Measurements from ENCODE around the gene ZNF217.
"Not testable (repeated sequence)": the region's sequence is repeated elsewhere in the genome, so short reads cannot be mapped to it uniquely, and the experiment has no call there.

Gene ZNF217

GRCh38 chr20:53593466-53594007 lies at the start of gene ZNF217:
Gene ZNF217, minus strand, starts transcription at chr20:53593839. Its CDS starts 11,013 bp downstream, at chr20:53582826.
- peak; percentile 64 for DNase-seq (ENCODE audit: low read depth)

DNA sequence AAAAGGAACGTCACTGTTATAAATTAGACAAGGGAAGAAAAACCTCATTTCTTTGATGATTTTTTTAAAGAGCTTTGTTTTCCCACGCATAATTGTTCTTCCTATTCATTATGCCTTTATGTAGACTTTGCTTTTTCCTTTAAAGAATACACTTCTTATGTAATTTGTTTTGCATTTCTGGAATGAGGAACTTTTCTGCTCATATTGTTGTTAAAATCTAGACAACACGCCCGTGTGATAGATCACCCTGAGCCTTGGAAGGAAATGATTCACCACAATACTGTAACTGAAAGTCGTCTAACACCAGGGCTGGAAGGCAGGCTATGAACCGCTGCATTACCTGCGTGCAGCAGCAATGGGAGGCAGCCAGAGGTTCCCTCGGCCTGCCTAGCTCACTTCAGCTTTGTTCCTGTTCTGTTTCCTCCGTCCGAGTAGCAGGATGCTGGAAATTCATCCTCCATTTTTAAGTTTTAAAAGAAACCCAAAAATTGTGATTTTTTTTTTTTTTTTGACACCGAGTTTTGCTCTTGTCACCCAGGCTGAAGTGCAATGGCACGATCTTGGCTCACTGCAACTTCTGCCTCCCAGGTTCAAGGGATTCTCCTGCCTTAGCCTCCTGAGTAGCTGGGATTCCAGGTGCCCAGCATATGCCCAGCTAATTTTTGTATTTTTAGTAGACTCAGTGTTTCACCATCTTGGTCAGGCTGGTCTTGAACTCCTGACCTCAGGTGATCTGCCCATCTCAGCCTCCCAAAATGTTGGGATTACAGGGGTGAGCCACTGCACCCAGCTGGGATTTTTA lies 49.6 kb upstream of the ZNF217 start:
- peak; percentile 19 for DNase-seq (ENCODE audit: low read depth)

DNA sequence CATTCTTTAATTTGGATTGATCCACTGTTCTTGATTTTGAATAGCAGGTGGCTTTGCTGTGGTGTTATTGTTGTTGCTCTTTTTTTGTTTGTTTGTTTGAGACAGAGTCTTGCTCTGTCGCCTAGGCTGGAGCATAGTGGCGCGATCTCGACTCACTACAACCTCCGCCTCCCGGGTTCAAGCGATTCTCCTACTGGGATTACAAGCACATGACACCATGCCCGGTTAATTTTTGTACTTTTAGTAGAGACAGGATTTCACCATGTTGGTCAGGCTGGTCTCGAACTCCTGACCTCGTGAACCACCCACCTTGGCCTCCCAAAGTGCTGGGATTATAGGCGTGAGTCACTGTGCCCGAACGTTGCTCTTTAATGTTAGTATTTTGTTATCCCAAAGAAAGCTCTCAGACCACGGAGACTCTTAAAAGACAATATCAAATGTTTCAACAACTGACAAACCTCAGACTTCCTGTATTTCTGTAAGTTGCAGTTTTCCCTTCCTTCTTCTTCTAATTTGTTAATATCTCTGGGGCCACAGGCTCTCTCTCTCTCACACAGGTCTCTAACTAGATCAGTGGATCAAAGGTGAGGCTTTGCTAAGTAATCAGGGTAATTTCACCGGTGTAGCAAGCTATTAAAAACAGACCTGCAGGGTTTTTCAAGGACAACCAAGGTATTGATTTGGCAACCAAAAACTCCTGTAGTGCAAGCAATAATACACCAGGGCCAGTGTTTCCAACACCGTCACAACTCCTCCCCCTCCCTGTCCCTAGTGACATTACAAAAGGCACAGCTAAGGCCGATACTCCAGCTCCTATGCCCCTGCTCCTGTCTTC lies 48.8 kb upstream of the ZNF217 start:
- peak; percentile 48 for DNase-seq (ENCODE audit: low read depth)

GRCh38 chr20:53639647-53640440 lies 46.2 kb upstream of the ZNF217 start:
- DNase-seq (ENCODE audit: low read depth), result no peak

DNA sequence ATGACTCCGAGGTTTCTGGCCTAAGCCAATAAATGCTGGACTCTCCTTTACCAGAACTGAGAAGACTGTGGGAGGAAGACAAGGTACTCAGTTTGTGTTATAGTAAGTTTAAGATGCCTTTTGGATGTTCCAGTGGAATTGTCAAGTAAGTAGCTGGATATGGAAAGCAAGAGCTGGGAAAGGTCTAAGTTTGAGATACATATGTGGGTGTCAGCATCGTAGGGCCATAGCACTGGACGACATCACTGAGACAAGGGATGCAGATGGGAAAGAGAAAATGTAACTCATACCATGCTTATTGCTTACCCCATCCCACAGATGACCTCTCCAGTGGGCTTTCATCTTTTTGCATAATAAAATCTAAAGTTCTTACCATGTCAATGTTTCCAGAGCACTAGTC lies 45.5 kb upstream of the ZNF217 start:
- DNase-seq (ENCODE audit: low read depth), result no peak

- DNase-seq (ENCODE audit: low read depth), result not testable (repeated sequence)
Measured at GRCh38 chr20:53637310-53637709, 43.7 kb upstream of the ZNF217 start.

DNA sequence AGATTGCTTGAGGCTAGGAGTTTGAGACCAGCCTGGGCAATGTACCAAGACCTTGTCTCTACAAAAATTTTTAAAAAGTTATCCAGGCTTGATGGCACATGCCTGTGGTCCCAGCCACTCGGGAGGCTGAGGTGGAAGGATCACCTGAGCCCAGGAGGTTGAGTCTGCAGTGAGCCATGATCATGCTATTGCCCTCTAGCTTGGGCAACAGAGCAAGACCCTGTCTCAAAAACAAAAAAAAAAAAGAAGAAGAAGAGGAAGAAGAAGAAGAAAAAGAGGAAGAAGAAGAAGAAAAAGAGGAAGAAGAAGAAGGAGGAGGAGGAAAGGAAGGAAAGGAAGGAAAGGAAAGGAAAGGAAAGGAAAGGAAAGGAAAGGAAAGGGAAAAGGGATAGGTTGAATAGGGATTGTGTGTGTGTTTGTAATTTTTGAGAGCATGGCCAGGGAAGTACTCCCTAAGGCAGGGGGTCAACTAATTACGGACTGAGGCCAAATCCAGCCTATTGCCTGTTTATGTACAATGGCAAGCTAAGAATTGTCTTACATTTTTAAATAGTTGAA lies 43.0 kb upstream of the ZNF217 start:
- no peak for DNase-seq (ENCODE audit: low read depth)

DNA sequence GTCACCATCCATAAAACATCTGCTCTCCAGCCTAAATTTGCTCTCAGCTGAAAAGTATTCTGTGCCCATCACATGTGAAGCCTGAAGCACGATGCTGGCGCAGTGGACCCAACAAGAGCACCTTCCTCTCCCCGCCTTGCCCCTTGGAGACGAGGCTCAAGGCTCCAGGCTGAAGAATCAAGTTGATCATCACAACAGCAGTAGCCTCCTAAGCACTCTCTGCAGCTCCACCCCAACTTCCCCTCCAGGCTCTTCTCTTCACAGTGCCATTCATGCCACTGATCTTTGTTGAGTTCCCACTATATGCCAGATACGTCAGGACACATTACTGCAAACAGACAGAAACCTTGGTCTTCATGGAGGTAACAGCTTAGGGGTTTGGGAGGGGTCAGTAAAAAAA lies 41.6 kb upstream of the ZNF217 start:
- DNase-seq (ENCODE audit: low read depth), result no peak

- no peak for DNase-seq (ENCODE audit: low read depth)
Measured at GRCh38 chr20:53631909-53632662, 38.4 kb upstream of the ZNF217 start.

DNA sequence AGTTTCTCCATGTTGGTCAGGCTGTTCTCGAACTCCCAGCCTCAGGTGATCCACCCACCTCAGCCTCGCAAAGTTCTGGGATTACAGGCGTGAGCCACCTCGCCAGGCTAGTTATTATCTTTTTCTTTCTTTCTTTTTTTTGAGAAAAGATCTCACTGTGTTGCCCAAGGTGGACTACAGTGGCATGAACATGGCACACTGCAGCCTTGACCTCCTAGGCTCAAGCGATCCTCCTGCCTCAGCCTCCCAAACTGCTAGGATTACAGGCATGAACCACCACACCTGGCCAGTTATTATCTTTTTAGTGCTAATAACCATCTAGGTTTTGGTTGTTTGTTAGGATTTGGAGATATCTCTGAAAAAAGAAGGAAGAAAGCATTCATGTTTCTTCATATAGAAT lies 35.8 kb upstream of the ZNF217 start:
- DNase-seq (ENCODE audit: low read depth), result no peak

GRCh38 chr20:53628758-53629157 lies 35.1 kb upstream of the ZNF217 start:
- DNase-seq (ENCODE audit: low read depth), result not testable (repeated sequence)

DNA sequence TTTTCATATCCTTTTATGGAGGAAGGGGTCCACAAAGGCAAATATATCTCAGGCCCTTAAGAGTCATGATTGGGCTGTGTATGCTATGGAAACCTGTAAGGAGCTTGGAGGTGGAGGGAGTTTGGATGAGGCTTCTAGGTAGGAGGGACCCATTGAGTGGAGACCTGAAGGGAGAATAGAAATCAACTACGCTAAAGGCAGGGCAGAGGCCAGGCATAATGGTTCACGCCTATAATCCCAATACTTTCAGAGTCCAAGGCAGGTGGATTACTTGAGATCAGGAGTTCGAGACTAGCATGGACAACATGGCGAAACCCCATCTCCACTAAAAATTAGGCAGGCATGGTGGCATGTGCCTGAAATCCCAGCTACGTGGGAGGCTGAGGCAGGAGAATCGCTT lies 34.4 kb upstream of the ZNF217 start:
- no peak for DNase-seq (ENCODE audit: low read depth)

DNA sequence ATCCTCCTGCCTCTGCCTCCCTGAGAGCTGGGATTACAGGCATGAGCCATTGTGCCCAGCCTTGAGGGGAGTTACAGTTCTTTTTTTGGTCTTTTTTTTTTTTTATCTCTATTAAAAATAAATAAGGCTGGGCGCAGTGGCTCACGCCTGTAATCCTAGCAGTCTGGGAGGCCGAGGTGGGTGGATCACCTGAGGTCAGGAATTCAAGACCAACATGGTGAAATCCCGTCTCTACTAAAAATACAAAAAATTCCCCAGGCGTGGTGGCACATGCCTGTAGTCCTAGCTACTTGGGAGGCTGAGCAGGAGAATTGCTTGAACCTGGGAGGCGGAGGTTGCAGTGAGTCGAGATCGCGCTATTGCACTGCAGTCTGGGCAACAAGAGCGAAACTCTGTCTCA lies 33.4 kb upstream of the ZNF217 start:
- not testable (repeated sequence) for DNase-seq (ENCODE audit: low read depth)

DNA sequence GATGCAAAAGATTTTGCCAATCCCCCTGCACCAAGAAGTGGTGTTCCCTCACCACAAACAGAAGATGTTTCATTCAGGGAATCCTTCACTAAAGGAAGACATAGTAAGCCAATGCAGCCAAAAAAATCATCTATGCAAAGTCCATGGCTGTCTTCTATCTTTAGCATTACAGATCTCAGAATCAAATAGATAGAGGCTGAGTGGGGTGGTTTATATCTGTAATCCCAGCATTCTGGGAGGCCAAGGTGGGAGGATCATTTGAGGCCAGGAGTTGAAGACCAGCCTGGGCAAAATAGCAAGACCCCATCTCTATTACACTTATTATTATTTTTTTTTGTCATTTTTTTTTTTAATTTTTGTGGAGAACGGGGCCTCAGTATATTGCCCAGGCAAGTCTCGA lies 32.9 kb upstream of the ZNF217 start:
- no peak for DNase-seq (ENCODE audit: low read depth)

DNA sequence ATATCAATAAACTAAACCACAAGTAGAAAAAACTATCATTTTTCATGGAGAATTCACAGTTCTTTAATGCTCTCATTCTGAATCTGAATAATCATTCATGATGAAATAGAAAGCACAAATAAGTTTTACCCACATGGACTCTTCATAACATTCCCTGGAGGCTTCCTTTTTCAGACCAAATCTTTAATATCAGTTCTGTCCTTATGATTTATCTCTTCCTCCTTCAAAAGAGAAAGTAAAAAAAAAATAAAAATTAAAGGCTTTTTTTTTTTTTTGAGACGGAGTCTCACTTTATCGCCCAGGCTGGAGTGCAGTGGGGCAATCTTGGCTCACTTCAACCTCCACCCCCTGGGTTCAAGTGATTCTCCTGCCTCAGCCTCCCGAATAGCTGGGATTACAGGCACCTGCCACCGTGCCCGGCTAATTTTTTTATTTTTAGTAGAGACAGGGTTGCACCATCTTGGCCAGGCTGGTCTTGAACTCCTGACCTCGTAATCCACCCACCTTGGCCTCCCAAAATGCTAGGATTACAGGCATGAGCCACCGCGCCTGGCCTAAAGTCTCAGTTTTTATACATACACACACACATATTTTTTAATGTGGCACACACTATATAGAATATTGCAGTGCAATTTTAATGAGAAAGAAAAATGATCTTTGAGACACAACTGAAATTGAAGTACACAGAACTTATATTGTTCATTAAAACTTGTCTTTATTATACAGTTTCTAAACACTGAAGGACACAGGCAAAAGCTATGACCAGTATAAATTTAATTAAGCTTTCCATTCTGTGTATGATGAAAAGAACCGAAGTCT lies 31.9 kb upstream of the ZNF217 start:
- no peak for DNase-seq (ENCODE audit: low read depth)

GRCh38 chr20:53624927-53625250 lies 31.2 kb upstream of the ZNF217 start:
- not testable (repeated sequence) for DNase-seq (ENCODE audit: low read depth)

DNA sequence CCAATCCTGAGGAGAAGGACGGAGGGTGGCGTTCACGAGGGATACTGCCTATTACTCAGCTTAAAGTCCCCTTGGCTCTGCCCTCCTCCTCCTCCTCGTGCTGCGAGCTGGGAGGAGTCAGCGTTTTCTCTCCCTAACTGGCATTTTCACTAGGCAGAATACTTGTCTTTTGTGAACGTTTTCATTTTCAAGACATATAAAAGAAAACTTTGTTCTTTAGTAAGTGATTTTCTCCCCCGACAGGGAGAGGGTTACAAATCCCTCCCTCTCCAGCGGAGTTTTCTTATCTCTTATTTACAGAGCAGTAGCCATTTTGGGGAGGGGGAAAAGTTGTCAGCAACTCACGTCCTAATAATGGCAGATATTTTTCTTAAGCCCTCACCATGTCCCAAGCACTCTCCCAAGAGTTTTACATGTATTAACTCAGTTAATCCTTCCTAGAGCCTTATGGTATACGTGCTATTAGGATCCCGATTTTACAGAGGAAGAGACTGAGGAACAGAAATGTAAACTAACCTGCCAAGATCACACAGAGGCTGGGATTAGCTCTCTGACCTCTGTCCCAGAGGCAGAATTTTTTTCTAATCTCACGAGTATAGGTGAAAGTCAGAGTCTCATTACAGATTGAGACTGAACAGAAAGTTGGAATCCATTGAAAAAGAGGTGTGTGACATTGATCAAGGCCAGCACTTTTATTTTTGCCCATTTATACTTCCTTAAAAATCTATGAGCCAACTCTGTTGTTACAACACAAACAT lies 30.0 kb upstream of the ZNF217 start:
- DNase-seq (ENCODE audit: low read depth), result peak; percentile 74

DNA sequence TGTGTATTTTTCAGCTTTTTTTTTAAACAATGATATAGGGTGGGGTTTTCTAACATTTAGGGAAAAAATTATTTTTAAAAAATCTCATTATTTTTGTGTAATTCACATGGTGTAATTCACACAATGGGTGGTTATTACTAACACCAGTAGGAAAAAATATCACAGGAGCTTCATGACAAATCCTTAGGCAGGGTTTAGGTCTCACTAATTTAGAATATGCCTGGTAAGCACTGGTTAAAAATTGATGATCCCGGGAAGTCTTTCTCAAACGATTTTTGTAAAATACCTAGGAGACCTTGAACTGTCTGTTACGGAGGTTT lies 29.5 kb upstream of the ZNF217 start:
- no peak for DNase-seq (ENCODE audit: low read depth)

DNA sequence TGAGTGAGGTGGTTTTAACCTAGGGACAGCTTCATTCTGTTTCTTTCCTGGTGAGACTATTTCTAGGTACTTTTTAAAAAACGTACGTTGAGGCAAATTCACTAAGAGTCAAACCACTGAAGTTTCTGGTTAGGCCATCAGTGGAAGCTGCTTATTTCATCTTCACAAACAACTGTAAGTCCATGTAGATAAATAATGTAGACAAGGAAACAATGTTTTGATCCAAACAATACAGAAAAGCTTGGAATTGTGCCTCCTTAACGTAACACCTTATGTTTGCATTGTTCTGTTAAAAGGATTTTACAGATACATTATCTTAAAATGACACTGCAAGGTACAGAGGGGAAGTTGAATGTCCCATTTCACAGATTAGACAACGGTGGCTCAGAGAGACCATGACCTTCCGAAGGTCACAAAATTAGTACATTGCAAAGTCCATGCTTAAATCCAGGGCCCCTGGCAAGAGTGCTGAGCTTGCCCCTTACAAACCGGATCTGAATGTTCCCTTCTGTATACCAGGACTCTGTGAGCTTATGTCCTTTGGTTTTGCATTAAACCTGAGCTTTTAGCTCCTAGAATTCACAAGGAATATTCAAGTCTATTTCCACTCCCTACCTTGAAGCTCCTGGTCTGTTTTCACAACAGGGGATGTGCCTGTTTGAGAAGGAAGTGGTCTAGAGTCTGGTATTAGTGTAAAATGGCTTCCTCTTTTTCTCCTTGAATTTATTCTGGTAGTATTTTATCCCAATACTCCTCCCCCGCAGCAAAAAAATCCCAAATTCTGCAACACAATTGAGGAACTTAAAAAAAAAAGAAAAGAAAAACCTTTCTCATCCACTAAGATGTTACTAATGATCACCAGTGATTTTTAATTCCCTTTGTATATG lies 28.9 kb upstream of the ZNF217 start:
- DNase-seq (ENCODE audit: low read depth), result no peak

Data from fibroblast of gingiva (primary cell).